Neutrophil (primary cell): Measurements from ENCODE around the gene C1orf35.

Source experiments
- H3K27ac ChIP-seq: fragments of 200-600 bp; sonication (generic); 2 replicates; pipeline ENCODE4 v1.5.1; 2016; ENCODE audit warnings: mild to moderate bottlenecking, moderate library complexity
- H3K27me3 ChIP-seq: fragments of 200-600 bp; sonication (generic); 2 replicates; pipeline ENCODE4 v1.6.0; 2016; ENCODE audit warnings: mild to moderate bottlenecking
- H3K36me3 ChIP-seq: fragments of 200-600 bp; sonication (generic); 2 replicates; pipeline ENCODE4 v1.5.1; 2017
- H3K4me1 ChIP-seq, 2 experiments: fragments of 200-600 bp in 1 of 2; sonication (generic) in 1 of 2; 1 replicate in 1 of 2; 2 replicates in 1 of 2; pipeline versions ENCODE4 v1.5.1 to v1.6.1; 2013 to 2016; ENCODE audit warnings: low read depth in 1 of 2, low read length in 1 of 2, mild to moderate bottlenecking in 1 of 2, moderate library complexity in 1 of 2; ENCODE audit not compliant: control insufficient read depth in 1 of 2, insufficient read depth in 1 of 2
- H3K4me3 ChIP-seq, 2 experiments: fragments of 200-600 bp in 1 of 2; sonication (generic) in 1 of 2; 1 replicate in 1 of 2; 2 replicates in 1 of 2; pipeline ENCODE4 v1.5.1; 2013 to 2016; ENCODE audit warnings: low read depth in 1 of 2, low read length in 1 of 2, mild to moderate bottlenecking in 1 of 2, moderate library complexity in 1 of 2
- H3K9me3 ChIP-seq: fragments of 200-600 bp; sonication (generic); 2 replicates; pipeline ENCODE4 v1.5.1; 2016
- TF ChIP-seq, protein P1 (sequence below): fragments of 200-600 bp; sonication (generic); IDR thresholded peaks from 2 replicates; pipeline ENCODE4 v1.5.1; 2016; ENCODE audit warnings: antibody characterized with exemption

The C1orf35 gene

DNA sequence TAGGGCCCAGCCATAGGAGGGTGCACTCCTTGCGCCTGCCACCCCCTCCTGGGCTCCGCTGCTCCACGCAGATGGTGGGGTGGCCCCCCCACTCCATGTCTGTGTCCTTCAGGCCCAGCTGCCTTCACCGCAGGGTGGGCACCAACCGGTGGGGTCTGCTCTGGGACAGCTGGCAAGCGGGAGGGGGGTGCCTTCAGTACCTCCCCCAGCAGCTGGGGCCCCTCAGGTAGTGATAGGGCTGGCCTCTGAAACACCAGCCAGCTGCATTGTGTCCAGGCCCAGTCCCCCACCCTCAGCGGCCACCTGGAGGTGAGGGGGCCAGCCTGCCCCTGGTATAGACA lies 47.0 kb upstream of the C1orf35 start:
- TF ChIP-seq, protein P1, sequence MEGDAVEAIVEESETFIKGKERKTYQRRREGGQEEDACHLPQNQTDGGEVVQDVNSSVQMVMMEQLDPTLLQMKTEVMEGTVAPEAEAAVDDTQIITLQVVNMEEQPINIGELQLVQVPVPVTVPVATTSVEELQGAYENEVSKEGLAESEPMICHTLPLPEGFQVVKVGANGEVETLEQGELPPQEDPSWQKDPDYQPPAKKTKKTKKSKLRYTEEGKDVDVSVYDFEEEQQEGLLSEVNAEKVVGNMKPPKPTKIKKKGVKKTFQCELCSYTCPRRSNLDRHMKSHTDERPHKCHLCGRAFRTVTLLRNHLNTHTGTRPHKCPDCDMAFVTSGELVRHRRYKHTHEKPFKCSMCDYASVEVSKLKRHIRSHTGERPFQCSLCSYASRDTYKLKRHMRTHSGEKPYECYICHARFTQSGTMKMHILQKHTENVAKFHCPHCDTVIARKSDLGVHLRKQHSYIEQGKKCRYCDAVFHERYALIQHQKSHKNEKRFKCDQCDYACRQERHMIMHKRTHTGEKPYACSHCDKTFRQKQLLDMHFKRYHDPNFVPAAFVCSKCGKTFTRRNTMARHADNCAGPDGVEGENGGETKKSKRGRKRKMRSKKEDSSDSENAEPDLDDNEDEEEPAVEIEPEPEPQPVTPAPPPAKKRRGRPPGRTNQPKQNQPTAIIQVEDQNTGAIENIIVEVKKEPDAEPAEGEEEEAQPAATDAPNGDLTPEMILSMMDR, result no peak
- H3K4me3 ChIP-seq, result no peak overlapping the region
- no peaks in the 10 kb centered on the region for H3K9me3 ChIP-seq
- no peak overlapping the region for H3K27ac ChIP-seq
- H3K36me3 ChIP-seq, result peaks cover 51% of the 10 kb centered on the region
- no peaks in the 10 kb centered on the region for H3K4me1 ChIP-seq
- H3K27me3 ChIP-seq, result no peaks in the 10 kb centered on the region

GRCh38 chr1:228149406-228150119 lies 46.4 kb upstream of the C1orf35 start, which contains the start of gene GJC2:
TSS of gene GJC2 (plus strand) at chr1:228149930. CDS start at chr1:228157759, 7,829 bp downstream.
- Histone ChIP-seq H3K36me3 (peaks cover 52% of the 10 kb centered on the region), H3K4me1 (no peaks in the 10 kb centered on the region), H3K4me3 (no peak within 1 kb of the TSS), H3K27me3 (no peaks in the 10 kb centered on the region), H3K9me3 (no peaks in the 10 kb centered on the region), H3K27ac (no peak within 1 kb of the TSS)
- TF ChIP-seq, protein P1, result no peak

- Histone ChIP-seq H3K27ac (no peak overlapping the region), H3K9me3 (no peaks in the 10 kb centered on the region), H3K4me1 (no peaks in the 10 kb centered on the region), H3K27me3 (no peaks in the 10 kb centered on the region), H3K36me3 (peaks cover 52% of the 10 kb centered on the region), H3K4me3 (no peak overlapping the region)
- TF ChIP-seq, protein P1, result no peak
These were observed 45.8 kb upstream of the C1orf35 start for GRCh38 chr1:228148935-228149405.

DNA sequence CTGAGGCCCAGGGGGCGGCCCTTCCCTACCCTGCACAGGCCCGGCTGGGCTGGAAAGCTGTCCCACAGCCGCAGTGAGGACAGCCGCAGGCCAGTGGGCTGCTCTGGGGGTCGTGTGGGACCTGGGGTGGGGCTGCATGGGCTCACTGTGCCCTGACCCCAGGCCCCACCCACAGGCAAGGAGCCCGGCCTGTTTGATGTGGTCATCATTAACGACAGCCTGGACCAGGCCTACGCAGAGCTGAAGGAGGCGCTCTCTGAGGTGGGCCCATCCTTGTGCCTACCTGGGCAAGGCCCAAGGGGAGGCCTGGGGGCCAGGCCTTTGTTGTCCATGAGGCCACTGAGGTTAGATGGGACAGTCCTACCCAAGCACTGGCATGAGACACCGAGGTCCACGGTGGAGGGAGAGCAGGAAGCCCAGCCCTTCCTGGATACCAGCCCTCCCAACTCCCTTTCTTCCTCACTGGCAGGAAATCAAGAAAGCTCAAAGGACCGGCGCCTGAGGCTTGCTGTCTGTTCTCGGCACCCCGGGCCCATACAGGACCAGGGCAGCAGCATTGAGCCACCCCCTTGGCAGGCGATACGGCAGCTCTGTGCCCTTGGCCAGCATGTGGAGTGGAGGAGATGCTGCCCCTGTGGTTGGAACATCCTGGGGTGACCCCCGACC lies 45.2 kb upstream of the C1orf35 start:
- Histone ChIP-seq H3K27me3 (no peaks in the 10 kb centered on the region), H3K9me3 (no peaks in the 10 kb centered on the region), H3K27ac (no peak overlapping the region), H3K4me1 (no peaks in the 10 kb centered on the region), H3K36me3 (peaks cover 52% of the 10 kb centered on the region), H3K4me3 (no peak overlapping the region)
- TF ChIP-seq, protein P1, result no peak

GRCh38 chr1:228147768-228148167 lies 44.6 kb upstream of the C1orf35 start:
- Histone ChIP-seq H3K4me3 (no peak overlapping the region), H3K36me3 (peaks cover 52% of the 10 kb centered on the region), H3K27me3 (no peaks in the 10 kb centered on the region), H3K4me1 (no peaks in the 10 kb centered on the region), H3K9me3 (no peaks in the 10 kb centered on the region), H3K27ac (no peak overlapping the region)
- TF ChIP-seq, protein P1, result no peak
